ENCODE data around the gene NDE1. TPM values are rescaled to one million over a fixed set of nuclear protein-coding genes. Genes with fewer than 3 reads are reported as not detected.

Gene NDE1
- total RNA-seq, 1 donor from 2014 or later: 31.4 TPM

GRCh38 chr16:15759070-15759469, 109.0 kb downstream of the NDE1 start:
- no peak overlapping the region for H3K27ac ChIP-seq (ENCODE audit: low read depth, low read length)
- H3K27me3 Mint-ChIP-seq (ENCODE audit: low read depth, unreplicated experiment): peaks cover 6% of the 10 kb centered on the region
- H3K36me3 Mint-ChIP-seq (ENCODE audit: low read depth, unreplicated experiment): no peaks in the 10 kb centered on the region
- peaks cover 10% of the 10 kb centered on the region for H3K27me3 ChIP-seq (ENCODE audit: insufficient read depth, low read length)
- no peaks in the 10 kb centered on the region for H3K36me3 ChIP-seq (ENCODE audit: insufficient read depth, low read length)
- no peak overlapping the region for H3K4me3 Mint-ChIP-seq (ENCODE audit: unreplicated experiment)
- no peaks in the 10 kb centered on the region for H3K4me1 Mint-ChIP-seq (ENCODE audit: low read depth, unreplicated experiment)
- H3K79me2 ChIP-seq (ENCODE audit: insufficient read depth, low read length): no peaks in the 10 kb centered on the region
- H3K9me3 ChIP-seq (ENCODE audit: insufficient read depth, low read depth, low read length): no peaks in the 10 kb centered on the region
- FAIRE-seq (no peak), DNase-seq (ENCODE audit: low read depth) (no peak)
- H4K20me1 ChIP-seq (ENCODE audit: insufficient read depth, low read length): no peaks in the 10 kb centered on the region
- no peak overlapping the region for H3K27ac Mint-ChIP-seq (ENCODE audit: unreplicated experiment)
- no peak overlapping the region for H3K4me2 ChIP-seq (ENCODE audit: low read length)
- TF ChIP-seq, protein P1, sequence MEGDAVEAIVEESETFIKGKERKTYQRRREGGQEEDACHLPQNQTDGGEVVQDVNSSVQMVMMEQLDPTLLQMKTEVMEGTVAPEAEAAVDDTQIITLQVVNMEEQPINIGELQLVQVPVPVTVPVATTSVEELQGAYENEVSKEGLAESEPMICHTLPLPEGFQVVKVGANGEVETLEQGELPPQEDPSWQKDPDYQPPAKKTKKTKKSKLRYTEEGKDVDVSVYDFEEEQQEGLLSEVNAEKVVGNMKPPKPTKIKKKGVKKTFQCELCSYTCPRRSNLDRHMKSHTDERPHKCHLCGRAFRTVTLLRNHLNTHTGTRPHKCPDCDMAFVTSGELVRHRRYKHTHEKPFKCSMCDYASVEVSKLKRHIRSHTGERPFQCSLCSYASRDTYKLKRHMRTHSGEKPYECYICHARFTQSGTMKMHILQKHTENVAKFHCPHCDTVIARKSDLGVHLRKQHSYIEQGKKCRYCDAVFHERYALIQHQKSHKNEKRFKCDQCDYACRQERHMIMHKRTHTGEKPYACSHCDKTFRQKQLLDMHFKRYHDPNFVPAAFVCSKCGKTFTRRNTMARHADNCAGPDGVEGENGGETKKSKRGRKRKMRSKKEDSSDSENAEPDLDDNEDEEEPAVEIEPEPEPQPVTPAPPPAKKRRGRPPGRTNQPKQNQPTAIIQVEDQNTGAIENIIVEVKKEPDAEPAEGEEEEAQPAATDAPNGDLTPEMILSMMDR (IDR thresholded peaks at IDR 0.05; ENCODE audit: insufficient read depth, low read depth, low read length): no peak
- no peak for TF ChIP-seq EZH2 (IDR thresholded peaks at IDR 0.05; ENCODE audit: insufficient read depth, low read length)
- H3K9me3 Mint-ChIP-seq (ENCODE audit: unreplicated experiment): peaks cover 2% of the 10 kb centered on the region
- no peak overlapping the region for H2AFZ ChIP-seq (ENCODE audit: low read depth, low read length)
- H3K4me1 ChIP-seq (ENCODE audit: insufficient read depth, low read length): no peaks in the 10 kb centered on the region
- H3K9ac ChIP-seq (ENCODE audit: low read length): no peak overlapping the region
- H3K4me3 ChIP-seq (ENCODE audit: insufficient read depth, low read depth, low read length): no peak overlapping the region

DNA sequence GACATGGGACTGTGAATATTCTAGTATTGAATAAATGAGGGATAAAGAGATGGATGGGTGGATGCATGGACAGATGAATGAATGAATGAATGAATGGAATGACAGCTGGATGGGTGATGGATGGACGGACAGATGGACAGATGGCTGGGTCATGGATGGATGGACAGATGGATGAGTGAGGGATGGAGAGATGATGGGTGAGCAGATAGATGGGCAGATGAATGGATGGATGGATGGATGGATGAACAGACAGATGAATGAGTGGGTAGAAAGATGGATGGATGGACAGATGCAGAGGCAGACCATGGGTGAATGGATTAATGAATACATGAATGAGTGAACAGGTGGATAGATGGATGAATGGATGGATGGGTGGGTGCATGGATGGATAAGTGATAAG, 110.1 kb downstream of the NDE1 start:
- no peaks in the 10 kb centered on the region for H3K4me1 Mint-ChIP-seq (ENCODE audit: low read depth, unreplicated experiment)

DNA sequence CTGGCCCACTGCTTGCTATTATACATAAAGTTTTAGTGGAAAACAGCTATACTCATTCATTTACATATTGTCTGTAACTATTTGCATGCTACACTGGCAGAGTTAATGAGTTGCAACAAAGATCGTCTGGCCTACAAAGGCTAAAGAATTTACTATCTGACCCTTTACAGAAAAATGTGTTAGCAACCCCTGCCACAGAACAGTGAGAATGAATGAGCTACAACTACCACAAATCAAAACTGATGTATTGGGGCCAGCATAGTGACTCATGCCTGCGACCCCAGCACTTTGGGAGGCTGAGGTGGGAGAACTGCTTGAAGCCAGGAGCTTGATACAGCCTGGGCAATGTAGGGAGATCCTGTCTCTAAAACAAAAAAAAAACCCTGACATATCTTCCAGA, 114.1 kb downstream of the NDE1 start:
- no peaks in the 10 kb centered on the region for H3K4me1 Mint-ChIP-seq (ENCODE audit: low read depth, unreplicated experiment)
- H3K36me3 ChIP-seq (ENCODE audit: insufficient read depth, low read length): no peaks in the 10 kb centered on the region
- H3K27ac ChIP-seq (ENCODE audit: low read depth, low read length): no peak overlapping the region
- peaks cover 18% of the 10 kb centered on the region for H3K27me3 ChIP-seq (ENCODE audit: insufficient read depth, low read length)
- H3K36me3 Mint-ChIP-seq (ENCODE audit: low read depth, unreplicated experiment): no peaks in the 10 kb centered on the region
- DNase-seq (ENCODE audit: low read depth) (no peak), FAIRE-seq (no peak)
- H3K27ac Mint-ChIP-seq (ENCODE audit: unreplicated experiment): no peak overlapping the region
- H3K4me3 Mint-ChIP-seq (ENCODE audit: unreplicated experiment): no peak overlapping the region
- H4K20me1 ChIP-seq (ENCODE audit: insufficient read depth, low read length): no peaks in the 10 kb centered on the region
- no peaks in the 10 kb centered on the region for H3K79me2 ChIP-seq (ENCODE audit: insufficient read depth, low read length)
- H3K9me3 ChIP-seq (ENCODE audit: insufficient read depth, low read depth, low read length): no peaks in the 10 kb centered on the region
- TF ChIP-seq, protein P1 (IDR thresholded peaks at IDR 0.05; ENCODE audit: insufficient read depth, low read depth, low read length): no peak
- no peak for TF ChIP-seq EZH2 (IDR thresholded peaks at IDR 0.05; ENCODE audit: insufficient read depth, low read length)
- no peaks in the 10 kb centered on the region for H3K4me1 ChIP-seq (ENCODE audit: insufficient read depth, low read length)
- H3K27me3 Mint-ChIP-seq (ENCODE audit: low read depth, unreplicated experiment): peaks cover 6% of the 10 kb centered on the region
- H3K9me3 Mint-ChIP-seq (ENCODE audit: unreplicated experiment): peaks cover 5% of the 10 kb centered on the region
- H3K4me3 ChIP-seq (ENCODE audit: insufficient read depth, low read depth, low read length): no peak overlapping the region
- H2AFZ ChIP-seq (ENCODE audit: low read depth, low read length): no peak overlapping the region
- no peak overlapping the region for H3K4me2 ChIP-seq (ENCODE audit: low read length)
- H3K9ac ChIP-seq (ENCODE audit: low read length): no peak overlapping the region

More for the DNA sequence above, 110.1 kb downstream of the NDE1 start:
- DNase-seq (ENCODE audit: low read depth) (no peak), FAIRE-seq (no peak)
- H3K36me3 ChIP-seq (ENCODE audit: insufficient read depth, low read length): no peaks in the 10 kb centered on the region
- no peak for TF ChIP-seq EZH2 (IDR thresholded peaks at IDR 0.05; ENCODE audit: insufficient read depth, low read length)
- TF ChIP-seq, protein P1 (IDR thresholded peaks at IDR 0.05; ENCODE audit: insufficient read depth, low read depth, low read length): no peak
- Mint-ChIP-seq H3K27me3 (ENCODE audit: low read depth, unreplicated experiment) (peaks cover 6% of the 10 kb centered on the region), H3K36me3 (ENCODE audit: low read depth, unreplicated experiment) (no peaks in the 10 kb centered on the region), H3K27ac (ENCODE audit: unreplicated experiment) (no peak overlapping the region), H3K4me3 (ENCODE audit: unreplicated experiment) (no peak overlapping the region), H3K9me3 (ENCODE audit: unreplicated experiment) (peaks cover 2% of the 10 kb centered on the region)
- H3K9ac ChIP-seq (ENCODE audit: low read length): no peak overlapping the region
- H3K27me3 ChIP-seq (ENCODE audit: insufficient read depth, low read length): peaks cover 18% of the 10 kb centered on the region
- H3K9me3 ChIP-seq (ENCODE audit: insufficient read depth, low read depth, low read length): no peaks in the 10 kb centered on the region
- H3K79me2 ChIP-seq (ENCODE audit: insufficient read depth, low read length): no peaks in the 10 kb centered on the region
- no peaks in the 10 kb centered on the region for H4K20me1 ChIP-seq (ENCODE audit: insufficient read depth, low read length)
- H3K4me2 ChIP-seq (ENCODE audit: low read length): no peak overlapping the region
- no peak overlapping the region for H3K27ac ChIP-seq (ENCODE audit: low read depth, low read length)
- H3K4me1 ChIP-seq (ENCODE audit: insufficient read depth, low read length): no peaks in the 10 kb centered on the region
- H3K4me3 ChIP-seq (ENCODE audit: insufficient read depth, low read depth, low read length): no peak overlapping the region
- H2AFZ ChIP-seq (ENCODE audit: low read depth, low read length): no peak overlapping the region
